Astrocyte (in vitro differentiated cells and primary cell): ENCODE measurements around the gene LOC101059915.

Experiments
- DNase-seq: peaks from one replicate; pipeline ENCODE4 v3.0.0-alpha.2; 2010; ENCODE audit warnings: low read depth
- FAIRE-seq: peaks from 2 replicates; lab custom pipeline; 2011; peaks lifted over from hg19 to GRCh38; lab: Jason Lieb, UNC
- H2AFZ ChIP-seq: 2 replicates; pipeline ENCODE4 v1.6.0; 2012; ENCODE audit warnings: low read depth, low read length, inconsistent platforms
- H3K27ac ChIP-seq: 2 replicates; pipeline ENCODE4 v1.5.1; 2011; ENCODE audit warnings: low read depth, low read length, inconsistent platforms
- H3K27me3 ChIP-seq: 2 replicates; pipeline ENCODE4 v1.6.0; 2011; ENCODE audit warnings: low read length, inconsistent platforms; ENCODE audit not compliant: insufficient read depth
- H3K36me3 ChIP-seq: 2 replicates; pipeline ENCODE4 v1.5.1; 2011; ENCODE audit warnings: low read length, inconsistent platforms; ENCODE audit not compliant: insufficient read depth
- H3K4me1 ChIP-seq: 2 replicates; pipeline ENCODE4 v1.5.1; 2011; ENCODE audit warnings: low read length, inconsistent platforms; ENCODE audit not compliant: insufficient read depth
- H3K4me2 ChIP-seq: 2 replicates; pipeline ENCODE4 v1.6.0; 2012; ENCODE audit warnings: low read length, inconsistent platforms
- H3K4me3 ChIP-seq: 2 replicates; pipeline ENCODE4 v1.5.1; 2011; ENCODE audit warnings: low read depth, mild to moderate bottlenecking, low read length, inconsistent platforms; ENCODE audit not compliant: insufficient read depth
- H3K79me2 ChIP-seq: 2 replicates; pipeline ENCODE4 v1.6.0; 2012; ENCODE audit warnings: mild to moderate bottlenecking, low read length, inconsistent platforms; ENCODE audit not compliant: insufficient read depth
- H3K9ac ChIP-seq: 2 replicates; pipeline ENCODE4 v1.6.0; 2012; ENCODE audit warnings: mild to moderate bottlenecking, low read length, inconsistent platforms
- H3K9me3 ChIP-seq: 2 replicates; pipeline ENCODE4 v1.5.1; 2012; ENCODE audit warnings: low read depth, mild to moderate bottlenecking, low read length, inconsistent platforms; ENCODE audit not compliant: insufficient read depth
- H4K20me1 ChIP-seq: 2 replicates; pipeline ENCODE4 v1.6.0; 2012; ENCODE audit warnings: low read length, inconsistent platforms; ENCODE audit not compliant: insufficient read depth
- H3K27ac Mint-ChIP-seq: one replicate; pipeline ENCODE4 v1.8.0; 2021; ENCODE audit warnings: mild to moderate bottlenecking, mixed read lengths; ENCODE audit not compliant: unreplicated experiment
- H3K27me3 Mint-ChIP-seq: one replicate; pipeline ENCODE4 v1.8.0; 2021; ENCODE audit warnings: low read depth, mixed read lengths; ENCODE audit not compliant: unreplicated experiment
- H3K36me3 Mint-ChIP-seq: one replicate; pipeline ENCODE4 v1.8.0; 2021; ENCODE audit warnings: low read depth, mixed read lengths; ENCODE audit not compliant: unreplicated experiment
- H3K4me1 Mint-ChIP-seq: one replicate; pipeline ENCODE4 v1.8.0; 2021; ENCODE audit warnings: low read depth, mixed read lengths; ENCODE audit not compliant: unreplicated experiment
- H3K4me3 Mint-ChIP-seq: one replicate; pipeline ENCODE4 v1.8.0; 2021; ENCODE audit warnings: mild to moderate bottlenecking, moderate library complexity, mixed read lengths; ENCODE audit not compliant: unreplicated experiment
- H3K9me3 Mint-ChIP-seq: one replicate; pipeline ENCODE4 v1.8.0; 2021; ENCODE audit warnings: mild to moderate bottlenecking, mixed read lengths; ENCODE audit not compliant: unreplicated experiment
- CTCF ChIP-seq: IDR thresholded peaks from 2 replicates; pipeline ENCODE4 v1.5.1; 2011; ENCODE audit warnings: low read depth, mild to moderate bottlenecking, inconsistent platforms, low read length, moderate library complexity; ENCODE audit not compliant: insufficient read depth
- EZH2 ChIP-seq: IDR thresholded peaks from 2 replicates; pipeline ENCODE4 v1.6.1; 2012; ENCODE audit warnings: mild to moderate bottlenecking, low read length, inconsistent platforms; ENCODE audit not compliant: insufficient read depth

LOC101059915 gene

GRCh38 chrX:71636438-71637252 is 30.7 kb upstream of the LOC101059915 start:
- Histone ChIP-seq H3K27ac (no peak overlapping the region), H3K4me2 (no peak overlapping the region), H4K20me1 (no peaks in the 10 kb centered on the region), H3K79me2 (no peaks in the 10 kb centered on the region), H2AFZ (no peak overlapping the region), H3K9ac (no peak overlapping the region), H3K9me3 (no peaks in the 10 kb centered on the region), H3K36me3 (no peaks in the 10 kb centered on the region), H3K27me3 (no peaks in the 10 kb centered on the region), H3K4me3 (no peak overlapping the region), H3K4me1 (peaks cover 10% of the 10 kb centered on the region)
- no peak for DNase-seq
- H3K9me3 Mint-ChIP-seq = no peaks in the 10 kb centered on the region
- TF ChIP-seq CTCF = no peak
- TF ChIP-seq EZH2 = no peak
- H3K36me3 Mint-ChIP-seq = peaks cover 4% of the 10 kb centered on the region
- H3K27ac Mint-ChIP-seq = no peak overlapping the region
- H3K27me3 Mint-ChIP-seq = no peaks in the 10 kb centered on the region
- peak overlapping the region; percentile 62 for H3K4me3 Mint-ChIP-seq
- peaks cover 2% of the 10 kb centered on the region for H3K4me1 Mint-ChIP-seq
- no peak for FAIRE-seq

GRCh38 chrX:71637253-71637618 is 30.1 kb upstream of the LOC101059915 start:
- no peak overlapping the region for H2AFZ ChIP-seq
- no peak overlapping the region for H3K27ac ChIP-seq
- Mint-ChIP-seq H3K36me3 (peaks cover 4% of the 10 kb centered on the region), H3K27me3 (no peaks in the 10 kb centered on the region), H3K4me1 (peaks cover 2% of the 10 kb centered on the region), H3K9me3 (no peaks in the 10 kb centered on the region), H3K27ac (no peak overlapping the region), H3K4me3 (no peak overlapping the region)
- H3K27me3 ChIP-seq = no peaks in the 10 kb centered on the region
- no peak overlapping the region for H3K9ac ChIP-seq
- DNase-seq = peak; percentile 10
- FAIRE-seq = no peak
- H3K36me3 ChIP-seq = no peaks in the 10 kb centered on the region
- TF ChIP-seq EZH2 = no peak
- TF ChIP-seq CTCF = no peak
- H3K4me2 ChIP-seq = no peak overlapping the region
- no peaks in the 10 kb centered on the region for H3K9me3 ChIP-seq
- no peak overlapping the region for H3K4me3 ChIP-seq
- no peaks in the 10 kb centered on the region for H4K20me1 ChIP-seq
- no peaks in the 10 kb centered on the region for H3K79me2 ChIP-seq
- H3K4me1 ChIP-seq = peaks cover 10% of the 10 kb centered on the region

GRCh38 chrX:71637848-71638247 is 29.5 kb upstream of the LOC101059915 start:
- DNase-seq = peak; percentile 23
- FAIRE-seq = peak; percentile 41
- Histone ChIP-seq H4K20me1 (no peaks in the 10 kb centered on the region), H3K79me2 (no peaks in the 10 kb centered on the region), H3K4me2 (peak overlapping the region; percentile 73), H3K27ac (no peak overlapping the region), H3K27me3 (no peaks in the 10 kb centered on the region), H3K36me3 (no peaks in the 10 kb centered on the region), H3K4me1 (peaks cover 10% of the 10 kb centered on the region), H3K9ac (no peak overlapping the region), H3K9me3 (no peaks in the 10 kb centered on the region), H3K4me3 (no peak overlapping the region), H2AFZ (peak overlapping the region; percentile 26)
- Mint-ChIP-seq H3K4me3 (no peak overlapping the region), H3K4me1 (peaks cover 2% of the 10 kb centered on the region), H3K9me3 (no peaks in the 10 kb centered on the region), H3K27me3 (no peaks in the 10 kb centered on the region), H3K27ac (no peak overlapping the region), H3K36me3 (peaks cover 2% of the 10 kb centered on the region)
- TF ChIP-seq EZH2 (no peak), CTCF (no peak)
